OCI-M2 (cell line): ENCODE measurements around the gene SEL1L3.

Experiments
- DNase-seq: peaks from one replicate; lab custom pipeline; 2025; ENCODE audit not compliant: unreplicated experiment; lab: John Stamatoyannopoulos, UW

The SEL1L3 gene

DNA sequence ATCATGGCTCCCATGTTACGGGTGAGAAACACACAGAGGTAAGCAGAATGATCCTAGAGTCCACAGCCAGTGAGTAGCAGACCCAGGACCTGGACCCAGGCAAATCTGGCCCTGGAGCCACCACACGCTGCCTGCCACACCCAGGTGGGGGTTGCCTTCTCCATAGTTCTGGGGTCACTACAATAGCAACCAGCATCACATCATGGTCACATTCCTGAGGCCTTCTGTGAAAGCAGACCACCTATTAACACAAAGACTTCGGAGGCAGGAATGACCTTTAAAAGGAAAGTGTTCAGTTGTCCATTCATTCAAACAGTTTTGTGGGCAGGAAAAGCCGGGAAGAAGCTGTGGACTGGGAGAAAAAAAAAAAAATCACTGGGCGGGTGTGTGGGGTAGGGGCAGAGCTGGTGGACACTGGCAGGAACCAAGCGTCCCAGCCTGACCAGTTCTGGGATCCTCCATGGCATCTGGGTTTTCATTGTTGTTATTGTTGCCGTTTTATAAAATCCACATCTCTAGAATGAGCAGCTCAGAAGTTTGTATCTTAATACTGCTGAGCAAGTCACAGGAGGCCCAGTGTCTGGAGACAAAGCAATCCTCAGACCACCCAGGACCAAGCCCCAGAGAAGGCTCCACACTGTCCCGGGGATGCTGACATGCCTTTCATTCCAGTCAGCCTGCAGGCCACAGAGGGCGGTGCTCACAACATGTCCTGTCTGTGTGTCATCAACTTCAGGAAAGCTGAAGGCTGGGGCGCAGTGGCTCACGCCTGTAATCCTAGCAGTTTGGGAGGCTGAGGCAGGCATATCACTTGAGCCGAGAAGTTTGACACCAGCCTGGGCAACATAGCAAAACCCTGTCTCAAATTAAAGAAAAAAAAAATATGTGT is 67.0 kb downstream of the SEL1L3 start:
- DNase-seq: no peak

DNA sequence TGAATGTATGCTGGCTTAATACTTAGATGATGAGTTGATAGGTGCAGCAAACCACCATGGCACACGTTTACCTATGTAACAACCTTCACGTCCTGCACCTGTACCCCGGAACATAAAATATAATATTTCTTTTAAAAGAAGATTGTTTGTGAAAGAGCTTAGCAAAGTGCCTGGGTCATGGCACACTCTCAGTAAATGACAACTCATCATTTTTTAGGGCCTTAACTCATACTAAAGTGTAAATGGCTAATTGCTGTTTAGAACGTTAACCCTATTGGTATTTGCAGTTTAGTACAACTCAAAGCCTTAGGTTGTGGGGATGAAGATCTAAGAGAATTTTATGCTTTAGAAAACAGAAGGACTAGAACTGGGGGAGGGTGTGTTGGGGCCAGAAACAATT is 67.7 kb downstream of the SEL1L3 start:
- no peak for DNase-seq

DNA sequence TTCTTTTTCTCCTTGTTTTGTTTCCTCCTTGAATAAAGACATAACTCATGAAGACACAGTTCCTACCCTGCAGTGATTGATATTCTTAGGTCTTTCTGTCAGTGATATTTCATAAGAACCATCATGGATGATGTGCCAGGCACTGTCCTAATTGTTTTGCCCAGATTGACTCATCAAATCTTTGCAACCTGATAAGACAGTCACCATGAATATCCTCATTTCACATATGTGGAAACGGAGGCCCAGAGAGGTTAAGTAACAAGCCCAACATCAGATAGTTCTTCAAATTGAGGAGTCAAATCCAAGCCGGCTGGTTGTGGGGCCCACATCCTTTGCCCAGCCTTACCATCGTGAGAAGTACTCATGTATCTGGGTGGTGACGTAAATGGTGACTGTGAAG is 69.9 kb downstream of the SEL1L3 start:
- DNase-seq: no peak

DNA sequence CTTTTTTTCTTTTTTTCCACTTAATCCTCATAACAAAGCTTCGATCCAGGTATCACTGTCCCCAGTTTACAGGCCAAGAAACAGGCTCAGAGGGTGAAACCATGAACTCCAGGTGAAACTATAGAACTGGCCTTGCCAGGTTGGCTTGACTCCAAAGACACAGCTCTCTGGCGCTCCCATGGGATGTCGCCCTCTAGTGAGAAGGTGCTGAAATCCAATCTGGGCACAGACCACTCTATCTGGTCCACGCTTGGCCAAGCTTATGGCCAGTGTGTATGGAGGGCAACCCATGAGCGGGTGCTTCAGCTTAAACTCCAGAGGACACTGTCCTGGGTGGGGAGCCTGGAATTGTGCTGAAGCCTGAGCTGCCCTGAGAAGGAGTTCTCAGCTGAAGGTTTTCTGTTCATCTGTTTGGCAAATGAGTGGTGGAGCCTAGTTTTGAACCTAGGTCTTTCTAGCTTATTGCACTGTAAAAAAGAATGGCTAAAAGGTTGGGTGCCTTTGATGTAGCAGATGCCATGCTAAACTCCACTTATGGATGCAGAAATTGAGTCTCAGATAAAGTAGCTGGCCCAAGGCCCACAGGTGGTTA is 70.5 kb downstream of the SEL1L3 start:
- DNase-seq: no peak

DNA sequence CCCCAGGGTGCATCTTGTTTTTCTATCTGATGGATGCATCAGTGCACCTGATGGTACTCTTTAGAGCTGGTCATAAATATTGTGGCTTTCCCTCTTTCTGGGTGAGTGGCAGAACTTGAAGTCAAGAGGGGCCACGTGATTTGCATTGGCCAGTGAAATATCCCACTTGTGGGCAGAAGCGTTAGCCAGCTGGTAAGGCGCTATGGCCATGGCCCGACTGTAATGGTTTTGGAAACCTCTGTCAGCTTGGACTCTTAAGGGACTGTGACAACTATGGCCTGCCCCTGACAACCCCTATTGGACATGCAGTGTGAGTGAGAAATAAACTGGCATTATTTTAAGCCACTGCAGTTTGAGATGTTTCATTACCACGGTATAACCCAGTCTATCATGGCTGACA is 72.8 kb downstream of the SEL1L3 start:
- no peak for DNase-seq

DNA sequence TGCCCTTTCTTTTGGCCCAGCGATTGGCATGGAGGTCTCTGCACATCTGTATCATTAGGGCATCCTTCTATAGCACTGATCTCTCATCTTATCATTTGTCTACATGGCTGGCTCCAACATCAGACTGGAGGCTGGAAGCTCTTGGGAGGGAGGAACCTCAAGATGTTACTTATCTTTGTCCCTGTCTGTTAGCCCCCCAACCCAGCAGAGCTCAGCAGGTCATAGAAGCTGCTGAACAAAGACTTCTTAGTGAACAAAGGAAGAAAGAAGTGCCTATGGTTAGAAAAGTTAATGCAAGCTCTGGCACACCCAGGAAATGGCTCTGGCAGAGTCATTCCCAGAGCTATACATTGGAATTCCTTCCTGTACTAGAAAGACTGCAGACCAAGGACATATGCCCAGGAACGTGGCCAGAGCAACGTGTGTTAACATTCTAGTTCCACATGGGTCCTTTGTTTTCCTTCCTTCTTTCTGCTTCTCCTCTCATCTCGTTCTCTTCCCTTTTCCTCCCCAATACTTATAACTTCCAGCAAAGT is 74.0 kb downstream of the SEL1L3 start:
- DNase-seq: no peak

DNA sequence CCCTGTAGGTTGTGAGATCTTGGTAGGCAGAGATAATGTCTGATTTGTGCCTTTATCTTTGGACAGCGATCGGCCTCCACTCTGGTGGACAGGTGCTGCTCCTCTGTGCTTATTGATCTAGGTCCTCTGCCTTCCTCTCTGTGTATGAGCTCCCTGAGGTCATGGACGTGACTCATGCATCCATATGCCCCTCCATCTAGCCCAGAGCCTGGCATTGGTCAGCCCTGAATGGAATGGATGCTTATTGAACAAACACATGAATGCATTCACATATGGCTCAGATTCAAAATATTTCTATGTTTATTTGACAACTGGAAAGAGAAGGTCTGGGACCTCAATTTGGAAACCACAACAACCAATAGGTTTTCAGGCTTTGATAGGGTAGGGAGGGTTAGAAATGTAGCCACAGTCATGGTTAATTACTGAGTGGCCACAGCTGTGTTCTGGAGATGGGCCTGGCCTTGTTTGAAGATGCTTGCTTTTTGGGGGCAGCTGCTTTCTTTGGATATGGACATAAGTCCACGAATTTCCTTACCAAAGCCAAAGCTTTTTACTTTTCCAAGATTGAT is 76.2 kb downstream of the SEL1L3 start:
- DNase-seq: no peak

DNA sequence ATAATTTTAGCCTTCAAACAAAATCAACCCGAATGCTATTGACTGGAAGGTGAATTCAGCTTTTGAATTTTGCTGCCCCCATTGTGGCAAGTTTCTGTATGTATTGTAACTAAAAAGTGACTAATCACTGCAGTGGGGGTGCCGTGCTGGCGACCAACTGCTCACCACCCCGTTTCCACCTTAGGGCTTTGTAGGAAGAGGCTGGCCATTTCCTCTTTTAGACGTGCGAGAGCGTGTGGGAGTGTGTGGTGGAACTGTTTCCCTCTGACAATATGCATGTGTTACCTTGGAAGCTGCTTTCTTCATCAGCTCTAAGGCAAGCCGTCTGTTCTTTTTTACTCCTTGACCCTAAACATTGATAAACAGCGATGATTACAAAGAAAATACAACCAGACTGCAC is 78.8 kb downstream of the SEL1L3 start:
- no peak for DNase-seq

DNA sequence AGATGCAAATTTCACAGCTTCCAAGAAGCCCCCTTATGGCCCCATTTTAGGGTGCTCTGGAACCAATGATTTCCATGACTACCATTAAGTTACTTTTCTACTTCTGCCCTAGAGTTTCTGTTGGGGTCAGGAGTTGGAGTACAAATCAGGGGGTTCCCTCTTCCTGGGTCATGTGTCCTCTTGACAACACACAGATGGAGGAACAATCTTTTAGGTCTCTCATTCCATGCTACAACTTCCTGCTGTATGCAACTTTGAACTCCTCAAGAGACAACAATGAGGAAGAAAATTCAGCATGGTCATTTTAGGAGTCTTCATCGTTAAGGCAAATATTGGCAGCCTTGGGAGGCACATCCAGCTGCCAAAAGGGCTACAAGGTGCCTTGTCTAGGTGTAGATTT is 79.7 kb downstream of the SEL1L3 start:
- no peak for DNase-seq

DNA sequence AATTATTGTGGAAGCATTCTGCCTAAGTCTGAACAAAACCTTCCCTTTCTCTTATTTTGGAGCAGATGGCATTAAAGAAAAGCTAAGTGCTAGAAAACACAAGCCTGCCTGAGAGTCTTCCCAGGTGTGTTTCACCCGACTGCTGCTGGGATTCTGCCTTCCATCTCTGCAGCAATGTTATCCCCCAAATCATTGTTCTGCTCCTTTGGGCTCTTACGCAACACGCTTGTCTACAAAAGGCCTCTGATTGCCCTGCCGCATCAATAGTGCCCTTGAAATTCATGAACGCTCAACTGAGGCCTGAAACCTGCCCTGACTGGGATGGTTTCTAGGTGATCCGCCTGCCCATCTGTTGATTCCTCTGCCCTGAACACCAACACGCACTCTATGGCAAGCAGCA is 80.3 kb downstream of the SEL1L3 start:
- DNase-seq: no peak

DNA sequence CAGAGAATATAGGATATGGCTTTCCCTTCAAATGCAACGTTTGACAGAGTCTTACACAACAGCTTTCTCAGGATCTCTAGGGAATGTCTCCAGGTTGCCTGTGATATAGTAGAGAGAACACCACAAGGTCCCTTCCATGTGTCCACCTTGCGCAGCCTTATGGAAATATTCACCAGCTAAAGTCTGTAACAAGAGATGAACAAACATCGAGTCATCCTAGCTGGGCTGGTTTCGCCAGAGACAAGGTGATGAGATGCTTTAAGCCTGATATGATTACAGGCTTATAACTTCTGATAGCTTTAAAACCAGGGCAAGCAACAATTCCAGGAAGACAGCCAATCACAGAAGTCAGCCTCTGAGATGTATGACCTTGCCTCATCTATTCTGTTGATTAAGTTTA is 83.8 kb downstream of the SEL1L3 start:
- DNase-seq: no peak

DNA sequence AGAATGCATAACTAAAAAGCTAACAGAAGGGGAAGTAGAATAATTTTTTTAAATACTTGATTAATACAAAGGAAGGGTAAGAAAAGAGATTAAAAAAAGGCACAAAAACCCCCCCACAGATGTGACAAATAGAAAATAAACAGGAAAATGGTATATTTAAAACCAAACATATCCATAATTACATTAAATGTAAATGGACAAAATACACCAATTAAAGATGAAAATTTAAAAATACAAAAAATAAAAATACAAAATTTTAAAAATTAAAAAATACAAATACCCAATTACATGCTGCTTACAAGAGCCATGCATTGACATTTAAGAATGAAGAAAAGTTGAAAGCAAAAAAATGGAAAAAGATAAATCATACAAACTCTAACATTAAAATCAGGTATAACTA is 86.0 kb downstream of the SEL1L3 start:
- DNase-seq: no peak

DNA sequence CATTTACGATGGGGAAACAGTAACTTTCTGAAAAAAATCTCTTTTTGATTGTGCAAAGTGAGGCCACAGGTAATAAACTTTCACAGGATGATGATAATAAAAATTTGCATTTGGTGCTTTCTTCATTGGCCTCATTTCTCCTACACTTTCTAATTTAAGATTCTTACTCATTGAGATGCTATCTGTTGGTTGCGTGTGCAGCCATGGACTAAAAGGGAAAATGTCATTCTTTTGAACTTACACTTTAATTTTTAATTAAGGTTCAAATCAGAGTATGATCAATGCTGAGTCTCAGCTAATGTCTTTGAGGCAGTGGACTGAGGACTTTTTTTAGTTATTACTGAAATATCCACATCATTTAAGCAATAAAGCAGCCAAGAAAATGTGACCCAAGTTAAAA is 87.6 kb downstream of the SEL1L3 start:
- DNase-seq: no peak

DNA sequence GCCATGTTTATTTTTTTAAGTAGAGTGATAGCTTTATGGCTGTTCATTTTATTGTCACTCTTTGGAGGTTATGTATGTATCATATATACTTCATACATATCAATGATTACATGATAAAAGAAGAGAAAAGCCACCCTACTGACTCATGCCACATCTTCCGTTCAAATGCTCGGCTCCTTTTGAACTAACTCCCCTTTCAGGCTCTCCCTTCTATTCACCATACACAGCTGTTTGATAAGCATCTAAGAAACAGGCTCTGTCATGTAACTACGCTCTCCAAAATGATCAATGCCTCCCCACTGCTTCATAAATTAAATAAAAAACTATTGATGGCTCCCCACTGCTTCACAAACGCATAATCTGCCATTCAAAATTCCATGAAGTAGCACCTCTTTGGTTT is 89.4 kb downstream of the SEL1L3 start:
- DNase-seq: no peak

DNA sequence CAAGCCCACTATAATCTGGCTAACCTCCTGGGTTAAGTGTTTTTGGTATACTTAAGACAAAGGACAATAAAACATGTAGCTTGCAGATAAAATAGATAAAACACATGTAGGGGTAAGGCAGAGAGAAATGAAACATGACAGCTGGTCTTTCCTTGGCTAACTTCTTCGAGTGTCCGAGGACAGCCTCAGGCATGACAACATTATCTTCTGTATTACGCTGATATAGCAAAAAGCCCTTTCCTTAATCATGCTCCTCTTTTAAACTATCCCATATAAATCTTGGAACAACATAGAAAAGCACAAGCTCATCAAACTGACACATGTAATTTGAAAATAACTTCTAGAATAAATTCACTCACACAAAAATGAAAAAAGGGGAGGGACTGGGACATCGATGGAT is 91.1 kb downstream of the SEL1L3 start:
- no peak for DNase-seq

DNA sequence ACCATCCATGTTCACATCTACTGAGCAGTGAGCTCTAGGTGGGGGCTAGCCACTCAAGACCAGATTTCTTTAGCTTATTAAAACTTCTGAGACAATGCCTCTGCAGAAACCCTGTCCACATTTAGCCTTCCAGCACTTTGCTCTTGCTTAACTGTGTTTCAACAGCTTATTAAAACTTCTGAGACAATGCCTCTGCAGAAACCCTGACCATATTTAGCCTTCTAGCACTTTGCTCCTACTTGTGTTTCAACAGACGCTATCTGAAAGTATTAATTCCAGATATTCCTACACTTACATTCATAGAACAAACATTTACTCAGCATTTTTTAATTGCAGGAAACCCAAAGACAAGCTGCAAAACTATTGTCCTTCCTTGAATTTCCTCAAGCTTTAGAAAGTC is 91.9 kb downstream of the SEL1L3 start:
- DNase-seq: no peak

DNA sequence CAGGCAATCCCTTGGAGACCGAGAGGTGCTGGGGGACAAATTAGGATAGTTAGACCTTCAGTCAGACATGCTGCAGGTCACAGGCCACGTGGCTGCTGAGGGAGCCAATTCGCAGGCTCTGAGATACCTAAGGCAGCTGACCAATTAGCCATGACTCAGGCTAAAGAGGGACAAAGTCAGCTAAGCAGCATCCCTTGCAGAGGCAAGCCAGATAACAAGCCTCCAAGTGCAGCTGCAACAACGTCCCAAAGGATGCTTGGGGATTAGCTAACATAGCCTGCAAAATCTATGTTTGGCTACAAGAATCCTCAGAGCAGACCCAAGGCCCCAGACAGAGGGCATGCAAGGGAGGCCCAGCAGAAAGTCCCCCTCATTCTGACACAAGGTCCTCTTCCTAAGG is 93.5 kb downstream of the SEL1L3 start:
- DNase-seq: no peak

DNA sequence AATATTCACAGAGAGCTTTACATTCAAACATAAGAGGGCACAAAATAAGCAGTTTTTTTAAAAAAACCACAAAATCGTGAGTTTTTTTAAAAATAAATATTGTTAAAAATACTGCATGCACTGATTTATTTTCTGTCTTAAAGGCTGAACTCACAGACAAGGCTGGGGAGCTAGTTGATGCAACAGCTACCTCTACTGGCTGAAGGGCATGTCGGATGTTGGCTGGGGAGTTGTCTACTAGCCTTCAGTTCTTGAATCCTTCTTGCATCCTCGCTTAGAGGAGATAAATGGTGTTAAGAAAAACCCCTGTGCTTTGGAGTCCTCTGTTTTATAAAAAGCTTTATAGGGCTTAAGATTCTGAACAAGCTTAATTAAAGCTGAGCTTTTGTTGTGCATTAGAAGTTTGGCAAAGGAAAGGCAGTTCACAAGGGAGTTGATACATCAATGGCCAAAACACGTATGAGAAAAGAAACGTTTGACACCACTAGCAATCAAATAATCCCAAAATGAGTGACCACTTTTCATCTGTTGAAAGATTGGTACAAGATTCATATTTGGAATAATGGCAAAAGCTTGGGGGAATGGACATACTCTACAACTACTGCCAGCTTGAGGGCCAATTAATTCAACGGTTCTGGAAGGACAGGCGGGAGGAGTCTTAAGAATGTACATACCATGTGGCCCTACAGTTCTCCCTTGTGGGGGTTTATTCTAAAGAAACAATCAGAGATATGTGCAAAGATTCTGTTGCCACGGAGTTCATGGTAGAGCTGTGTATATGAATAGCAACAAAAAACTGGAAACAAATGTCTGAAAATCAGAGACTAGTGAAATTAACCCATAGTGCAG is 94.7 kb downstream of the SEL1L3 start:
- DNase-seq: no peak

DNA sequence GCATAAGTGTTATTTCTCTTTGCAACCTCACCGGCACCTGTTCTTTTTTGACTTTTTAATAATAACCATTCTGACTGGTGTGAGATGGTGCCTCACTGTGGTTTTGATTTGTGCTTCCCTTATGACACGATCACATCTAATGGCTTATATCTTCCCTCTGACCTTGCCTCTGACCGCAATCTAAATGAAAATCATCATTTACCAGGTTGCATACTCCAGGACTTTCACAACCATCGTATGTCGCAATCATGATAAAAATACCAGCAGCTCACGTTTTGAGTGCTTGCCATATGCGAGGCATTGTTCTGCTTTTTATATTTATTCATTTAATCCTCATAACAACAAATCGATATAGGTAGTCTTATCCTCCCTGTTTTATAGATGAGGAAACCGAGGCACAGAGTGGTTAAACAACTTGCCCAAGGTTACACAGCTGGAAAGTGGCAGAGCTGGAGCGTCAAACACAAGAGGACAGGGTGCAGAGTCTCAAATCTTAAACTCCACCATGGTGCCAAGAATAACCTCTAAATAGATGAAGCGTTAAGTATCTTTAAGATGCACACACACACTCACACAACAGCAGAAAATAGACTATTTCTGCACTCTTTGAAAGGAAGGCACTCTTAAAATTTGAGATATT is 102.2 kb downstream of the SEL1L3 start:
- DNase-seq: no peak

DNA sequence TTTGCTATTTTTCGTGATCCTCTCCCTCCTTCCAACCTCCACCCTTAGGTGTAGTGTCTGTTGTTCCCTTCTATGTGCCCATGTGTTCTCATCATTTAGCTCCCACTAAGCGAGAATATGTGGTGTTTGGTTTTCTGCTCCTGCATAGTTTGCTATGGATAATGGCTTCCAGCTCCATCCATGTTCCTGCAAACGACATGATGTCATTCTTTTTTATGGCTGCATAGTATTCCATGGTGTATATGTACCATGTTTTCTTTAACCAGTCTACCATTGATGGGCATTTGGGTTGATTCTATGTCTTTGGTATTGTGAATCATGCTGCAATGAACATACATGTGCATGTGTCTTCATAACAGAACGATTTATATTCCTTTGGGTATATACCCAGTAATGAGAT is 102.7 kb downstream of the SEL1L3 start:
- DNase-seq: no peak

DNA sequence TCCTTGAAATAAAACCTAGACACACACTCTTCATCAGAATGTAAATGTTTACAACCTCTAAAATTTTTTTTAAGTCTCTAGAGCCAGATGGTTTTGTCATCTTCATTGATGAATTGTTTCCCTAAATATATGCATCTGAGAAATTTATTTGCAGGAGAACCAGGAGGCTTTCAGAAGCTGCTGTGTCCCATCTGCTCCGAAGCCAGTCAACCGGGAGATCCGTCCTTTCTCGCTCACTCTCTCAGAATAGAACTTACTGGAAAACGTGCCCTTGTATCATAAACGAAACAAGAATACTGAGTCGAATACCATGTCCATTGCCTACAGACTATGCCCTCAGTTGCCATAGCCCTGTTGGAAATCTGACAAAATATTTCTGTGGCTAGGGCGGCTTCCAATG is 103.7 kb downstream of the SEL1L3 start:
- DNase-seq: no peak
